Bronchial epithelial cell (primary cell): Measurements from ENCODE around the gene RNF19B. TPM values are rescaled to one million over a fixed set of nuclear protein-coding genes. Genes with fewer than 3 reads are reported as not detected.

Experiments used
- DNase-seq: peaks from one replicate; pipeline ENCODE4 v3.0.0-alpha.2; 2010; ENCODE audit warnings: low read depth
- FAIRE-seq: peaks from 2 replicates; lab custom pipeline; 2011; peaks lifted over from hg19 to GRCh38; lab: Jason Lieb, UNC
- H3K27me3 ChIP-seq: 2 replicates; pipeline ENCODE4 v1.5.1; 2011; ENCODE audit warnings: low read length; ENCODE audit not compliant: control insufficient read depth, insufficient read depth
- H3K36me3 ChIP-seq: 2 replicates; pipeline ENCODE4 v1.5.1; 2011; ENCODE audit warnings: low read length; ENCODE audit not compliant: control insufficient read depth, insufficient read depth
- H3K4me3 ChIP-seq: 2 replicates; pipeline ENCODE4 v1.5.1; 2011; ENCODE audit warnings: mild to moderate bottlenecking, low read depth, low read length, control low read depth
- total RNA-seq: library from RNA; depleted of rRNA; stranded (reverse); fragments of >200 nt; gene quantifications from 2 replicates; pipeline ENCODE4 v1.2.1, GENCODE V29; 2014
- TF ChIP-seq, protein P1 (sequence below): IDR thresholded peaks from 2 replicates; pipeline ENCODE4 v1.5.1; 2011; ENCODE audit warnings: mild to moderate bottlenecking, moderate library complexity, low read length, control low read depth, inconsistent platforms; ENCODE audit not compliant: insufficient read depth, severe bottlenecking

Gene RNF19B
- total RNA-seq, 1 donor from 2014 or later = 32.6 TPM

DNA sequence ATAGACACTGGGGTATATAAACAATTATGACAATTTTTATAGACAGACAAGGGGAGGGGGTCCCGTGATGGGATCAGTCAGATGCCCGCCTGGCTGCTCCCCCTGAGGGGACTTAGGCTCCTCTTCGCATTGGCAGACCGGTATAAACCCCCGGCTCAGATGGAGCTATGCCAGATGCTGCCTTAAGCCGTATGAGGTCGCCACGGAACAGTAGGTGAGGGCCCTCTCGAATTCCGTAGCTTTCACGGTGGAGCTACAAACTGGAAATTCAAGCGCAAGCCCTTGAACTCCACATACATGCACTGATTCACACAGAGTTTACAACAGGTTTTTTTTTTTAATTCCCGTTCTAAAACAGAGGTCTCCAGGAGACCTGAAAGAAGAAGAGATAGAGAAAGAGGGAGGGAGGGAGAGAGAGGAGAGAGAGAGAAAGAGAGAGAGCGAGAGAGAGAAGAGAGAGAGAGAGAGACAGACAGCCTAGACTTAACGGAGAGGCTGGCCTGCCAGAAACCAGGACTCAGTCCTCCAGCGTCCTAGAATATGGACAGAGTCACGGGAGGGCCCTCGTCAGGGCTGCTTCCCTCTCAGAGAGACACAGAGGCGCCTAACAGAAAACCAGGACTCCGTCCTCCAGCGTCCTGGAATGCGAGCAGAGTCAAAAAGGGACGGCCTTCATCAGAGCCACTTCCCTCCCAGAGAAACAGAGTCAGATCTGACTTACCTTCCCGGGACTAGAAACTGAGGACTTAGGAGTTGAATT is 39.0 kb downstream of the RNF19B start:
- DNase-seq (peak; percentile 32), FAIRE-seq (no peak)
- TF ChIP-seq, protein P1, sequence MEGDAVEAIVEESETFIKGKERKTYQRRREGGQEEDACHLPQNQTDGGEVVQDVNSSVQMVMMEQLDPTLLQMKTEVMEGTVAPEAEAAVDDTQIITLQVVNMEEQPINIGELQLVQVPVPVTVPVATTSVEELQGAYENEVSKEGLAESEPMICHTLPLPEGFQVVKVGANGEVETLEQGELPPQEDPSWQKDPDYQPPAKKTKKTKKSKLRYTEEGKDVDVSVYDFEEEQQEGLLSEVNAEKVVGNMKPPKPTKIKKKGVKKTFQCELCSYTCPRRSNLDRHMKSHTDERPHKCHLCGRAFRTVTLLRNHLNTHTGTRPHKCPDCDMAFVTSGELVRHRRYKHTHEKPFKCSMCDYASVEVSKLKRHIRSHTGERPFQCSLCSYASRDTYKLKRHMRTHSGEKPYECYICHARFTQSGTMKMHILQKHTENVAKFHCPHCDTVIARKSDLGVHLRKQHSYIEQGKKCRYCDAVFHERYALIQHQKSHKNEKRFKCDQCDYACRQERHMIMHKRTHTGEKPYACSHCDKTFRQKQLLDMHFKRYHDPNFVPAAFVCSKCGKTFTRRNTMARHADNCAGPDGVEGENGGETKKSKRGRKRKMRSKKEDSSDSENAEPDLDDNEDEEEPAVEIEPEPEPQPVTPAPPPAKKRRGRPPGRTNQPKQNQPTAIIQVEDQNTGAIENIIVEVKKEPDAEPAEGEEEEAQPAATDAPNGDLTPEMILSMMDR = peak; percentile 12

DNA sequence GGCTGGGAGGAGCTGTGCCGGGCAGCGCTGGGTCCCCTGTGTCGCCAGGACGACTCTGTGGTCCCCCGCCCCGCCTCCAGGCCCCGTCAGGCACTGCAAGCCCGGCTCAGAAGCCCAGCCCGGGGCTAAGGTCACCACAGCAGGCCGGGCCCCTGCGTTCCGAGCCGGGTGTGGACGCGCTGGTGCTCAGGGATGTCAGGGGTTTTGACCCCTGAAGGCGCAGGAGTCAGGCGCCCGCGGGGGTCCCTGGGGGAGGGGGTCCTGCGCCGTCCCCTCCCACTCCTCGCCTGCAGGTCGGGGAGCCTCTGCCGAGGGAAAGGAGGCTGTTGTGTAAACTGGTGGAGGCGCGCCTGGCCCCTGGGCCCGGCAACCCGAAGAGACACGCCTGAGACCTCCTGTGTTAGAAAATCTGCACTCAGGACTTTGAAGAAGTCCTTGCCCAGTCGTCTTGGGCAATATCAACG is 39.7 kb downstream of the RNF19B start:
- TF ChIP-seq, protein P1 = no peak
- no peaks in the 10 kb centered on the region for H3K36me3 ChIP-seq
- no peaks in the 10 kb centered on the region for H3K27me3 ChIP-seq
- FAIRE-seq = no peak
- H3K4me3 ChIP-seq = no peak overlapping the region
- DNase-seq = no peak

More for the DNA sequence above, 39.0 kb downstream of the RNF19B start:
- no peak overlapping the region for H3K4me3 ChIP-seq
- H3K27me3 ChIP-seq = no peaks in the 10 kb centered on the region
- H3K36me3 ChIP-seq = no peaks in the 10 kb centered on the region

DNA sequence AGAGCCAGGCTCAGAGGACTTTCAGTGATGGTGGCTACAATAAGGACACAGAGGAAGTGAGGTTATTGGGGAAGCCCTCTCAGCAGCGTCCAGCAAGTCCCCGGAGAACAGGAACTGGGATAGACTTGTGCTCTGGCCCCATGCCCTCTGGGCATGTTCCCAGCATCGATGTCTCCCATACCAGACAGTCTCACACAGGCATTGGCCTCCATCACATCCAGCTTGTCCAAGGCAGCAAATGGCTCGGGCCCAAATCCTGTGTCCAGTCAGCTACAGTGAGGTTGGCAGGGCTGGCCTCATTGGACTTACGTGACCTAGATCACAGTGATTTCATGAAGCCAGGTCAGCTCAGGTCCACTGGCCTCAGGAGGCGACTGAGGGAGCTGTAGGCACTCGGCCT is 43.8 kb downstream of the RNF19B start:
- no peak overlapping the region for H3K4me3 ChIP-seq
- H3K36me3 ChIP-seq = no peaks in the 10 kb centered on the region
- no peaks in the 10 kb centered on the region for H3K27me3 ChIP-seq
- FAIRE-seq (no peak), DNase-seq (no peak)
- TF ChIP-seq, protein P1 = no peak

DNA sequence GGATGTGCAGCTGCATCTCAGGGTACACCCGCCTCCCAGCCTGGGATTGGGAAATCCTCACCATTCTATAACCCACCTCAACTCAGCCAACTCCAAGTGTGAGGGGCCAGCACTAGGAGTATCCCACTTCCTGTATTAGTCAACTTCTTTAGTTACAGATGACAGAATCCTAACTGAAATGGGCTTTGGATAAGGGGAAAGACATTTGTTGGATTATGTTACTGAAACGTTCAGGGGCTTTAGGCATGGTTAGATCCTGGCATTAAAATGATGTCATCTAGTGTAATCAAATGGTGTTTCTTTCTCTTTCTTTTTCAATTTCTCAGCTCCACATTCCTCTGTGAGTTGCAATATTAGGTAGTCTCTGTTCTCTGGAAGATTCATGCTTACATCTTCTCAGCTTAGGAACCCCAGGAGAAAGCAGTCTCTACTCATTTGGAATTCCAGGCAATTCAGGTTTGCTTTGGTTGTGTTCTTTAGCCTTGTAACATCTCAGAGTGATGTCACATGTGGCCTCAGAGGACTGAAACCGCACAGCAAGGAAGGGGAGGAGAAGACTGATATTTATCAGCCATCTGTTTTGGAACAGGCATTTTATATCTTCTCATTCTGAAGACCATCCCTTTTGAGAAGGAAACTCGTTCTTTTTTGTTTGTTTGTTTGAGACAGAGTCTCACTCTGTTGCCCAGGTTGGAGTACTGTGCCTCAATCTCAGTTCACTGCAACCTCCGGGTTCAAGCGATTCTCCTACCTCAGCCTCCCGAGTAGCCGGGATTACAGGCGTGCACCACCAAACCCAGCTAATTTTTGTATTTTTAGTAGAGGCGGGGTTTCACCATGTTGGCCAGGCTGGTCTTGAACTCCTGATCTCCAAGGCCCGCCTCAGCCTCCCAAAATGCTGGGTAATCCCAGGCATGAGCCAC is 44.5 kb downstream of the RNF19B start:
- TF ChIP-seq, protein P1 = no peak
- no peak for FAIRE-seq
- no peaks in the 10 kb centered on the region for H3K27me3 ChIP-seq
- no peak for DNase-seq
- H3K4me3 ChIP-seq = no peak overlapping the region
- H3K36me3 ChIP-seq = no peaks in the 10 kb centered on the region

DNA sequence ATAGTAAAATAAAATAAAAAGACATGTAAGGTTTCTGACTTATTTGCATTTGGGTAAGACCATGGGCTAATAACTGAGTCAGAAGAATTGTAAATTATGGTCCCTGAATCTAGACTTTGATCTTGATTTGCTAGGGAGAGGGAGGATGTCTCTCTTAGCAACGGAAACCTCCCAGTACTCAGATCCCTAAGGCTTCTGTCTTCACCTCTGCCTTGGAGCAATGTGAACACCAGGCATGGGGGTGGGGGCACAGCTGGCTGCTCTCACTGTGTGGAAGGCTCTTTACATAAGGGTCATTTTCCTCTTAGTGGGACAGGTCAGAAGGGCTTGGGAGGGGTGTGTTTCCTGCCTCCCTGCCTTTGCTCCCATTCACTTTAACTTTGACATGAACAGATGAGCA is 46.4 kb downstream of the RNF19B start:
- no peaks in the 10 kb centered on the region for H3K36me3 ChIP-seq
- no peak for FAIRE-seq
- TF ChIP-seq, protein P1 = no peak
- H3K27me3 ChIP-seq = no peaks in the 10 kb centered on the region
- no peak for DNase-seq
- no peak overlapping the region for H3K4me3 ChIP-seq
